Aorta (tissue), 5 donors: ENCODE results near the gene WDR54. TPM values are rescaled to one million over a fixed set of nuclear protein-coding genes. Genes with fewer than 3 reads are reported as not detected.

Experiments used
- ATAC-seq: fragments of 200-7000 bp; cut with Tn5 transposase; one replicate; pipeline ENCODE4 v1.9.1; 2022; ENCODE audit warnings: moderate library complexity; ENCODE audit not compliant: low FRiP score
- DNase-seq, 2 donors: peaks; one replicate each; pipeline ENCODE4 v3.0.0-alpha.2; 2020
- H3K27ac ChIP-seq, 2 donors: one replicate each; pipeline ENCODE4 v1.5.1; 2013; ENCODE audit warnings: low read length in 2 of 2, mild to moderate bottlenecking in 2 of 2, moderate library complexity in 2 of 2, control low read depth in 1 of 2, inconsistent platforms in 1 of 2, low read depth in 1 of 2
- H3K27me3 ChIP-seq, 2 donors: one replicate each; pipeline ENCODE4 v1.6.1; 2013; ENCODE audit warnings: control low read depth in 1 of 2, low read length in 1 of 2, mild to moderate bottlenecking in 1 of 2, moderate library complexity in 1 of 2; ENCODE audit not compliant: insufficient read depth in 2 of 2, control insufficient read depth in 1 of 2
- H3K36me3 ChIP-seq, 2 donors: one replicate each; pipeline ENCODE4 v1.6.1; 2013; ENCODE audit warnings: control low read depth in 1 of 2, low read length in 1 of 2, mild to moderate bottlenecking in 1 of 2; ENCODE audit not compliant: insufficient read depth in 2 of 2, control insufficient read depth in 1 of 2
- H3K4me1 ChIP-seq, 2 donors: one replicate each; pipeline ENCODE4 v1.6.1; 2013; ENCODE audit warnings: low read length in 2 of 2, control low read depth in 1 of 2, mild to moderate bottlenecking in 1 of 2, moderate library complexity in 1 of 2; ENCODE audit not compliant: insufficient read depth in 2 of 2, control insufficient read depth in 1 of 2
- H3K4me3 ChIP-seq, 2 donors: one replicate each; pipeline ENCODE4 v1.5.1; 2013; ENCODE audit warnings: low read length in 2 of 2, control low read depth in 1 of 2, mild to moderate bottlenecking in 1 of 2
- H3K9me3 ChIP-seq: one replicate; pipeline ENCODE4 v1.6.1; 2013; ENCODE audit warnings: mild to moderate bottlenecking, low read length; ENCODE audit not compliant: control insufficient read depth
- WGBS, 2 donors: extraction: QIAGEN DNeasy Blood & Tissue Kit; methylation state at CpG; one replicate each; pipeline ENCODE4 v1.1.7; 2013; 5-methylcytosine and 5-hydroxymethylcytosine counted together
- intact Hi-C, 2 donors: fragments of 100-400 bp; cut with DNase I; formaldehyde crosslinking; loops; one replicate each; pipeline versions ENCODE4 v1.14.2 to v1.15.0; 2022
- polyA plus RNA-seq, 2 donors: library from polyadenylated mRNA; stranded (reverse); fragments of 200-250 nt; gene quantifications; one replicate each; pipeline ENCODE4 v1.2.3, GENCODE V29; 2013
- total RNA-seq, 2 donors: library from RNA; stranded (reverse); fragmentation: NEBNext Ultra II Directional; extraction: Animal tissue kit (Norgen Biotek cat#: 25700); gene quantifications; one replicate each; pipeline ENCODE4 v1.2.1, GENCODE V29; 2021
- donor health status: healthy with polysubstance abuse.
- donor health status: Bipolar disorder and iron deficiency.
- donor health status: DM: no; HTN: no; CAD: no.
- donor health status: DM: no; HTN: no; CAD: no.
- donor health status: DM: yes; HTN: yes; CAD: no.

Gene WDR54
- total and polyA plus RNA-seq, 4 donors: 6.3 to 19.9 (median 8.4) TPM

- Histone ChIP-seq H3K4me1 (peaks cover 5 to 7% of the 10 kb centered on the region in 2 donors), H3K36me3 (no peaks in the 10 kb centered on the region), H3K4me3 (peak within 1 kb of the TSS in 1 of 2 donors; percentile 27), H3K27ac (no peak within 1 kb of the TSS), H3K27me3 (no peaks in the 10 kb centered on the region), H3K9me3 (no peaks in the 10 kb centered on the region)
- ATAC-seq (peak; percentile 76), DNase-seq (peak; percentile 62 to 82)
- intact Hi-C loops: no loop called here
- 13 to 18% methylated on average over 14 of the region's 14 CpGs for WGBS, 2 donors
Observed at GRCh38 chr2:74379851-74380789, 41.4 kb upstream of the WDR54 start, which contains the start of gene DCTN1. TSS of gene DCTN1 (minus strand) at chr2:74380311. CDS start at chr2:74380037, 274 bp downstream.

- intact Hi-C loops: no loop called here
- no peak overlapping the region for H3K4me3 ChIP-seq
- H3K9me3 ChIP-seq: no peaks in the 10 kb centered on the region
- H3K36me3 ChIP-seq: peaks cover 0 to 2% of the 10 kb centered on the region in 2 donors
- no peak overlapping the region for H3K27ac ChIP-seq
- no peaks in the 10 kb centered on the region for H3K27me3 ChIP-seq
- ATAC-seq (no peak), DNase-seq (no peak)
- WGBS, 2 donors: 96 to 98% methylated on average over 3 of the region's 3 CpGs
- H3K4me1 ChIP-seq: peaks cover 5 to 7% of the 10 kb centered on the region in 2 donors
Observed at GRCh38 chr2:74381751-74382150, 39.8 kb upstream of the WDR54 start.

GRCh38 chr2:74383254-74383653, 38.3 kb upstream of the WDR54 start:
- Histone ChIP-seq H3K4me3 (no peak overlapping the region), H3K27ac (peak overlapping the region; percentile 51 to 80), H3K36me3 (peaks cover 0 to 2% of the 10 kb centered on the region in 2 donors), H3K9me3 (no peaks in the 10 kb centered on the region), H3K27me3 (no peaks in the 10 kb centered on the region), H3K4me1 (peaks cover 7 to 12% of the 10 kb centered on the region in 2 donors)
- DNase-seq (no peak), ATAC-seq (peak; percentile 57)
- WGBS, 2 donors: 0 to 2% methylated on average over 1 of the region's 1 CpG
- intact Hi-C loops: no loop called here

- Histone ChIP-seq H3K27me3 (no peaks in the 10 kb centered on the region), H3K4me3 (no peak overlapping the region), H3K4me1 (peaks cover 7 to 13% of the 10 kb centered on the region in 2 donors), H3K9me3 (no peaks in the 10 kb centered on the region), H3K27ac (peak overlapping the region in 1 of 2 donors; percentile 38), H3K36me3 (peaks cover 0 to 2% of the 10 kb centered on the region in 2 donors)
- DNase-seq (no peak), ATAC-seq (no peak)
- WGBS, 2 donors: 57 to 62% methylated on average over 3 of the region's 3 CpGs
- intact Hi-C loops: no loop called here
Observed at GRCh38 chr2:74384051-74384450, 37.5 kb upstream of the WDR54 start.

- DNase-seq (no peak), ATAC-seq (no peak)
- WGBS, 2 donors: 82 to 85% methylated on average over 8 of the region's 8 CpGs
- Histone ChIP-seq H3K4me1 (peaks cover 7 to 11% of the 10 kb centered on the region in 2 donors), H3K27ac (peak overlapping the region in 1 of 2 donors; percentile 25), H3K4me3 (no peak overlapping the region), H3K9me3 (no peaks in the 10 kb centered on the region), H3K36me3 (peaks cover 0 to 2% of the 10 kb centered on the region in 2 donors), H3K27me3 (no peaks in the 10 kb centered on the region)
- intact Hi-C loops: no loop called here
Observed at GRCh38 chr2:74385396-74385795, 36.1 kb upstream of the WDR54 start.

GRCh38 chr2:74387346-74387745, 34.2 kb upstream of the WDR54 start:
- Histone ChIP-seq H3K4me1 (peaks cover 7 to 10% of the 10 kb centered on the region in 2 donors), H3K36me3 (peaks cover 0 to 2% of the 10 kb centered on the region in 2 donors), H3K27me3 (no peaks in the 10 kb centered on the region), H3K4me3 (no peak overlapping the region), H3K27ac (no peak overlapping the region), H3K9me3 (no peaks in the 10 kb centered on the region)
- no peak for DNase-seq
- ATAC-seq: no peak
- 69 to 90% methylated on average over 1 of the region's 1 CpG for WGBS, 2 donors
- intact Hi-C loops: no loop called here

GRCh38 chr2:74390606-74391005, 30.9 kb upstream of the WDR54 start:
- H3K27me3 ChIP-seq: no peaks in the 10 kb centered on the region
- whole genome bisulfite sequencing, 2 donors: 24 to 27% methylated on average over 5 of the region's 5 CpGs
- H3K9me3 ChIP-seq: no peaks in the 10 kb centered on the region
- intact Hi-C loops: no loop called here
- no peaks in the 10 kb centered on the region for H3K36me3 ChIP-seq
- peak overlapping the region; percentile 89 to 98 for H3K4me3 ChIP-seq
- no peak for DNase-seq
- H3K4me1 ChIP-seq: peaks cover 3 to 7% of the 10 kb centered on the region in 2 donors
- no peak for ATAC-seq
- H3K27ac ChIP-seq: no peak overlapping the region

- ATAC-seq (peak; percentile 4), DNase-seq (no peak)
- Histone ChIP-seq H3K27me3 (no peaks in the 10 kb centered on the region), H3K4me3 (peak overlapping the region; percentile 89 to 98), H3K9me3 (no peaks in the 10 kb centered on the region), H3K36me3 (no peaks in the 10 kb centered on the region), H3K27ac (no peak overlapping the region), H3K4me1 (peaks cover 3 to 7% of the 10 kb centered on the region in 2 donors)
- intact Hi-C loops: no loop called here
- WGBS, 2 donors: 0% methylated on average over 11 of the region's 11 CpGs
Observed at GRCh38 chr2:74391209-74391579, 30.3 kb upstream of the WDR54 start.
